T47D (cell line): Measurements from ENCODE around the gene ADAR.

Experiments used
- DNase-seq, 2 experiments: peaks; one replicate each; pipeline versions ENCODE4 v3.0.0 to v3.0.0-alpha.2; 2011 to 2012; ENCODE audit warnings: low read depth in 1 of 2, low spot score in 1 of 2
- JUND ChIP-seq: IDR thresholded peaks from 2 replicates; pipeline ENCODE4 v1.6.1; 2012; ENCODE audit warnings: low read depth
- in situ Hi-C: cut with HindIII; loops from 2 replicates; pipeline ENCODE4 v1.10.0; 2016; ENCODE audit warnings: low sequenced_read_pairs, low pct_unique_long_range_greater_than_20kb

Gene ADAR

DNA sequence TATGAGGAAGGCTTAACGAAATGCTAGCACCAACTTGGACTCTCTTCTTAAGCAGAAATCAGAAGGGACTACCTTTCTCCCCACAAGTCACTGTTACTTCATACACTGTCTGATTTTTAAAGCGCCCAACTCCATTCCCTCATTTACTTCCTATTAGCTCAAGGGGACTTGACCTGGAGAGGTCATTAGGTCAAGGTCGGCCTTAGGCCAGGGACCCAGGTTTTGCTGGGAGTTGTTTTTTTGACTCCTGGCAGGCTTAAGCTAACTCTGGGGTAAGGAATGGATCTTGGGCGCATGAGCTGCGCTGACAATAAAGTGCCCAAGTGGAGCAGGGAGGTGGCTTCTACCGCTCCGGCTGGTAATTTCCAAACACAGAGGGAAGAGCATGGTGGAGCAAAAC lies 16.8 kb downstream of the ADAR start:
- DNase-seq: no peak
- no peak for TF ChIP-seq JUND
- in situ Hi-C loops: no loop called here

DNA sequence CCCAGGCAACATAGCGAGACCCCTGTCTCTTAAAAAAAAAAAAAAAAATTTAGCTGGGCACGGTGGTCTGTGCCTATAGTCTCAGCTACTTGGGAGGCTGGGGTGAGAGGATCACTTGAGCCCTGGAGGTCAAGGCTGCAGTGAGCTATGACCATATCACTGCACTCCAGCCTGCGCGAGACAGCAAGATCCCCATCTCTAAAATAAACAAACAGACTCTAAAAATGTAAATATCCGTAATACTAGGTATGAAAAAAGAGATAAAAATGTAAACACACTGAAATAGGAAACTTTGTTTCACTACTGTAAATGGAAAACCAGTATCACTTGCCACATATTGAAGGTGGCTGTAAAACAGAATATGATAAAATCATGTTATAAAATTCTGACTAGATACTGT lies 17.2 kb downstream of the ADAR start:
- no peak for DNase-seq
- in situ Hi-C loops: no loop called here
- no peak for TF ChIP-seq JUND

DNA sequence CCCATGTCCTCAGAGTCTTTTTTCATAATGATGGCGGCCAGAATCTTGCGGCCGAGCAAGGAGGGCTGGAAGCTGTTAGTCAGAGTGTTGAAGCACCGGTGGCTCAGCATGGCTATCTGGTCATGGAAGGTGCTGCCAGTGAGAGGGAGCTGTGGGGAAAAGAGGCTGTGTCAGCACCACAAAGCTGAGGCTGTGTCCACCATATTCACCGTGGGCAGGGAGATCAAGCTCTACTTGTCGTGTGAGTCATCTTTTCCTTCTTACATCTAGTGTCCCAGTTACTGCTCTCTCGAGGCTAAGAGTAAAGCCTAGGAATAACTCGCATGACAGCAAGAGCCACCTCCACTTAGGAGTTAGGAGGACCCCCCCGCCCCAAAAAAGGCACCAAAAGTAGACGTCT lies 18.2 kb downstream of the ADAR start:
- in situ Hi-C loops: no loop called here
- no peak for TF ChIP-seq JUND
- no peak for DNase-seq

DNA sequence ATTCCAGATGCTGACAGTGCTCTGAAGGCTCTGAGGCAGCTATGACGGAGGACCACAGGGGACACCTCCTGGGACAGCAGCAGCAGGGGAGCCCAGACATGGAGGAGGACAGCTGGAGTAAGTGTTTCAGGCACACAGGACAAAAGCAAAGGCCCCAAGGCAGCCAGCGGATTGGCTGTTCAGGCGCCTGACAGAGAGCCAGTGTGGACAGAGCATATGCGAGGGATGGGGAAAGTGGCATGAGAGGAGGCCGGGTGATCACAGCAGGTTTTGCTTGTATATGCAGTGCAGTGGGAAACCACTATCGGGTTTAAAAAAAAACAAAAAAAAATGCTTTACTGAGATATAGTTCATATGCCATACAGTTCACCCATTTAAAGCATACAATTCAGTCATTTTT lies 21.3 kb downstream of the ADAR start:
- in situ Hi-C loops: no loop called here
- DNase-seq: no peak
- no peak for TF ChIP-seq JUND

DNA sequence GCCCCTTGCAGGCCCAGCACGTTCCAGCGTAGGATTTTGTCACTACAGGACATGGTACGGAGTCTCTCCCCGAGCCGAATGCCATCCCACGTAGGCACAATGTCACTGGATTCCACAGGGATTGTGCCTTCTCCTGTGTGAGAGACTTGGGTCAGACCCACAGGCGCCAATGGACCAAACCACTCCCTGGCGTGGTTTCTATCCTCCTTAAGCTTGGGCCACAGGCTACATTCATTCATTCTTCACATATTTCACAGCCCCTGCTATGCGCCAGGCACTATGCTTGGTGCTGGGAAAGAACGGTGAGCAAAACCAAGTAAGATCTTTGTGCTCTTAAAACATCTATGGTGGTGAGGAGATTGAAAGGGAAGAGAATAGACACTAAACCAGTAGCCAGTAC lies 21.8 kb downstream of the ADAR start:
- in situ Hi-C loops: no loop called here
- no peak for DNase-seq
- TF ChIP-seq JUND: no peak

DNA sequence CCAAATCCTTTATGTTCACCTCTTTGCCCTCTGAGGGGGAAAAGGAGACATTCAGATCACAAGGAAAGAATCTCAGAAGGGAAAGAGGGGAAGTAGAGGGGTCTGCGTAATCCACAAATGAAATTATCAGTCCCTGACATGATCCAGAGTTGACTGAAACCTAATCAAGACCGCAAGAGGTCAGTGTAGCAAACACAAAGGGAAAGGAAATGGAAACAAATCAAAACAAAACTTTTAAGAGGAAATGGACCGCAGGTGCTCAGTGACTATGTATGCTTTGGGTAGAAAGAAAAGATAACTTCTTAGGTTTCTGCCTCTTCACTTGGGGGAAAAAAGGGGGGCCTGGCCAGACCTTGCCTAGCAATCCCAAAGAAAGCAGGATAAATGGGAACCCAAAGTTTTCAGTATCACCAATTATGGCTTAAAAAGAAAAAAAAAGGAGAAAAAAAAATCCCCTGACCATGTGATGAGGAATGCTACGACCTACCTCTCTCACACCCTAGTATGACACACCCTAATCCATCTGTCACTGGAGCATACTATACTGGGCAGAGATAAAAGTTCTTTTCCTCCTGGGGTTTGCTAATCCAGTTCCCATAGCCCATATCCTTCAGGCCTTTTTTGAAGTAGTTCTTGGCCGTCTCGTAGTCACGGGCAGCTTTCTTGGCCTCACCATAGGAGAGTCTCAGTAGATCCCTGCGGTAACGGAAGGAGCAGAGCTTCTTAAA lies 23.6 kb downstream of the ADAR start:
- DNase-seq: no peak
- in situ Hi-C loops: no loop called here
- TF ChIP-seq JUND: no peak

DNA sequence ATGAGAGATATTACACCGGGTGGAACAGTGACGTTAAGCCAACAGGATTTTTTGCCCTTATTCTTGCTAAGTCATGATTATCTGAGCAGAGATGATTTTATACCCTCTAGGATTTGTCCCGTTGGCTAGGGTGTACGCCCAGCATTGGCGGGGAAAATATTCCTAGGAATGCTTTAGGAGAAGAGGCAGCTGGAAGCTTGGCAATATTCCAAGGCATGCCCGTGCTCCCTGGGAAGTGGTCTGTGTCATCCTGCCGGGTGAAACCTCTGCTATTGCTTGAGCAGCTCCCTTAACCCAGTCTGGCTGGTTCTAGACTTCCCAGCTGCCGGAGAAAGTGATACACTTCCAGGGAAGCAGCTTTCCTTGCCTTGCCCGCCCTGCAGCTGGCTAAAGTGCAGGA lies 24.2 kb downstream of the ADAR start:
- in situ Hi-C loops: no loop called here
- DNase-seq: no peak
- TF ChIP-seq JUND: no peak

DNA sequence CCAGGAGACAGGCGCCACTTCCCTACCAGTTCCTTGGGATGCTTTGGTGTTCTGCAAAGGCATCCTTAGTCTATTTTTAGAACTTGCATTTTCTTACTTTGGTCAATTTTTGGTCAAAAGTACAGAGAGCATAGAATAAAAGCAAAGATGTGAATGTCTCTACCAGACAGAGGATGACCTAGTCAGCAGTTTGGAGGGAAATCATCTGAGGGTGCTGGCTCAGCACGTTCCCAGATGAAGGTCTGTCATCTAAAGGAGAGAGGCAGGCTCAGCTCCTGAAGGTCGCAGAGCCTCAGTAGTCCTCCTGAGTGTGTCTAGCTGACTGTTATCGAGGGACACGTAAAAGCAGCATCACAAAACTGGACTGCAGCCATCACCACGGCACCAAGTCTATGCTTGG lies 25.1 kb downstream of the ADAR start:
- TF ChIP-seq JUND: no peak
- no peak for DNase-seq
- in situ Hi-C loops: no loop called here

DNA sequence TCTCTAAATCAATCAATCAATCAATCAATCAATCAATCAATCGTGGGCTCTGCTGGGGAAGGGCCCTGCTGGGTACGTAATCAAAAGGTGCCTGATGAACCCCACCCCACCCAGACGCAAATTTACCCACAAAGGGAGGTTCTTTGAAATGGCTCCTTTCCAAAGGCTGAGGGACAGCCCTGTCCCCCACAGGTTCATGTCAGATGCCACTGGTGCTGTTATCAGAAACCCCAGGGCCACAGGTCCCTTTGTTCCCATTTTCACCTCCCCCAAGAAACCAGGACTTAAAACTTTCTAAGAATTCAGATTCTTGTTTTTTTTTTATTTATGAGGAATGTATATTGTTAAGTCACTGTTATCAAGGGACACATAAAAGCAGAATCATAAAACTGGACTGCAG lies 26.2 kb downstream of the ADAR start:
- no peak for TF ChIP-seq JUND
- DNase-seq: no peak
- in situ Hi-C loops: no loop called here

DNA sequence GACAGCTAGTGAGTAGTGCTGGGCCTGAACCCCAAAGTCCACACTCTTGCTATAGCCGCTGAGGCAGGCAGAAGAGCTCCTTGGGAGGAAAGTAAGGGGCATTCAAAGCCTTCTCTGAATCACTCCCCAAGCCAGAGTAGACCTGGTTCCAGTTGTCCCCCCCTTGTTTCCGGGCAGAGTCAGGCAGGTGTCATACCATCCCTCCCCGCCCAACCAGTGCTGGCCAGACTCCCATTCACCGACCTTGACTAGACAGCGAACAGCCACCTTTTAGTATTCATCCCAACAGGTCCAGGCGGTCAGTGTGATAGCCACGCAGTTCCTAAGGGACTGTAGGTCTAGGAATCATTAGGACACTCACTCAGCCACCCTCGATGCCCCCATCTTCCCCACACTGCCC lies 28.6 kb downstream of the ADAR start:
- in situ Hi-C loops: no loop called here
- DNase-seq: no peak
- no peak for TF ChIP-seq JUND

DNA sequence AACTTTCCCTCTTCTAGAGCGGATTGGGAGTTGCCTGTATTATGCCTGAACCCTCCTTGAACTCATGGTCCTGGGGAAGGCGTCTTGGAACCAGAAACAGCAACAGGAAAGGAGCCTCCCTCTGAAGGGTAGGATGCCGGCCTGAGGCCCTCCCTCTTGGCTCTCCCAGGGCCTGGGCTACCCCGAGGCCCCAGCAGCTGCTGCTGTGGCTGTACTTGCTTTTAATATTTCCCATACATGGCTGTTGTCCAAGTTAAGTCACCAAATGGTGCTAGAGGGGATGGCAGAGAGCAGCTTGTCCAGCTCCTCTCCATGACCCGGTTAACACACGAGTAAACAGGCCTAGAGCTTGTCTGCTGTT lies 29.9 kb downstream of the ADAR start:
- TF ChIP-seq JUND: no peak

DNA sequence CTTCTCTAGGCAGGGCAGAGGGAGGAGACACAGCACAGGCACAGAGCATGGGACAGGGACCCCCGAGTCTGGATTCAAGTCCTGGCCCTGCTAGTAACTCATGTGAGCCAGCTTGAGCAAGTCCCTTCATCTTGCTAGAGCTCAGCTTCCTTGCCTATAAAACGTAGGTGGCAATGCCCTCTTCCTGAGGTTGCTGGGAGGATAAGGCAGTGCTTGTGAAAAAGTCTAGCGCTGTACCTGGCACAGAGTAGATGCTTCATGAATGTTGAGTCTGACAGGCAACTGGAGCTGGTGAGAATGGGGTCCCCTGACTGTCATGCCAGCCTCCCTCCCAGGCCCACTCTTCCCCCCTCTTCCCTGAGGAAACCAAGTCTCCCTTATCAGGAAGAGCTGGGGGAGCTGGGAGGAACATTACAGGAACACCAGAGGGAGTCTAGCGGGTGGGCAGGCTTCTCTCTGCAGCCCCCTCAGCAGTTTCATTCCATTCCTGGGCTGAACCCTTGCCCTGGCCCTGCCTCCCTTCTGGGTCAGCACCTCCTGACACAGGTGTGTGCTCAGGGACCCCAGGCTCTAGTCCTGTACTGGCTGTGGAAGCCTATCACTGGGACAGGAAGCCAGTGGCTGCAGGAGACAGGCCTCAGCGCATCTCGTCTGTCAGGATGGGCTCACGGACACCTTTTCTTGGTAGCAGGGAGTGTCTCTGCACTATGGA lies 30.5 kb downstream of the ADAR start:
- in situ Hi-C loops: no loop called here
- no peak for TF ChIP-seq JUND
- no peak for DNase-seq

More for the DNA sequence above, 29.9 kb downstream of the ADAR start:
- in situ Hi-C loops: no loop called here
- no peak for DNase-seq

DNA sequence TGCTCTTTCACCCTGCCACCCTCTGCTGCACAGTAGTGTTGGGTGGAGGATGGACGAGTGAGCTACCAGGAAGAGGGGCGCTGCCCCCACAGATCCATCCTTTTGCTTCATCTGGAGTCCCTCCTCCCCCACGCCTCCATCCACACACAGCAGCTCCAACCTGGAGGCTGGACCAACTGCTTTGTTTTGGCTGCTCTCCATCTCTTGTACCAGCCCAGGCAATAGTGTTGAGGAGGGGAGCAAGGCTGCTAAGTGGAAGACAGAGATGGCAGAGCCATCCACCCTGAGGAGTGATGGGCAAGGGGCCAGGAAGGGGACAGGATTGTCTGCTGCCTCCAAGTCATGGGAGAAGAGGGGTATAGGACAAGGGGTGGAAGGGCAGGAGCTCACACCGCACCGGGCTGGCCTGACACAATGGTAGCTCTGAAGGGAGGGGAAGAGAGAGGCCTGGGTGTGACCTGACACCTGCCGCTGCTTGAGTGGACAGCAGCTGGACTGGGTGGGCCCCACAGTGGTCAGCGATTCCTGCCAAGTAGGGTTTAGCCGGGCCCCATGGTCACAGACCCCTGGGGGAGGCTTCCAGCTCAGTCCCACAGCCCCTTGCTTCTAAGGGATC lies 31.9 kb downstream of the ADAR start:
- in situ Hi-C loops: no loop called here
- no peak for DNase-seq
- TF ChIP-seq JUND: no peak
